ENCODE results near the gene TREML1.
"Not testable (repeated sequence)": the region's sequence is repeated elsewhere in the genome, so short reads cannot be mapped to it uniquely, and the experiment has no call there.

TREML1 gene, protein sequence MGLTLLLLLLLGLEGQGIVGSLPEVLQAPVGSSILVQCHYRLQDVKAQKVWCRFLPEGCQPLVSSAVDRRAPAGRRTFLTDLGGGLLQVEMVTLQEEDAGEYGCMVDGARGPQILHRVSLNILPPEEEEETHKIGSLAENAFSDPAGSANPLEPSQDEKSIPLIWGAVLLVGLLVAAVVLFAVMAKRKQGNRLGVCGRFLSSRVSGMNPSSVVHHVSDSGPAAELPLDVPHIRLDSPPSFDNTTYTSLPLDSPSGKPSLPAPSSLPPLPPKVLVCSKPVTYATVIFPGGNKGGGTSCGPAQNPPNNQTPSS

DNA sequence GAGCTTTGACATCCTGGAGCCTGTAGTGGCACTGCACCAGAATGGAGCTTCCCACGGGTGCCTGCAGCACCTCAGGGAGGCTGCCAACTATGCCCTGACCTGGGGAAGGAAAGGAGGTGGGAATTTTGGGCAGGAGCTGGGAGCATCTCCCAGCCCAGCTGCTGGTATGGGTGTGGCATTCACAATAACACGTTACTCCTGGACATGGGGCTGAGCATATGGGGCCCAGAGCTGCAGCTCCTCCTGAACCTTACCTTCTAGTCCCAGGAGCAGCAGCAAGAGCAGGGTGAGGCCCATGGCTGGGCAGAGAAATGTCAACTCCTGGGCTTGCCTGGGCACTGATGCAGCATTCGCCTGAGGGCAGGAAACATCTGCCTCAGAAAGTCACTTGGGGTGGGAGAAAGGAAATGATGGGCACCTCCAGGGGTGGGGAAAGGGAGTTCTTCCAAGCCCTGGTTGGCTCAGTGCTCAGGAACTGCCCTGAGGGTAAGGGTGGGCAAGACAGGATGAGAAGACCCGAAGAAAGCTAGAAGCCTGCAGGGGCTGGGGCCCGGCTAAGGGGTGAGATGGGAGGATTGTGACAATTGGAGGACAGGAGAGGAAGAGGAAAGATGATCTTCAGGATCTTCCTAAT lies at the start of gene TREML1:
TSS of gene TREML1 (minus strand) at position 356 of the 634 bp plus-strand sequence. CDS start at position 297, 59 bp downstream.
- in situ Hi-C loops (cut with MboI; ENCODE audit: low sequenced_read_pairs), result no loop called here

DNA sequence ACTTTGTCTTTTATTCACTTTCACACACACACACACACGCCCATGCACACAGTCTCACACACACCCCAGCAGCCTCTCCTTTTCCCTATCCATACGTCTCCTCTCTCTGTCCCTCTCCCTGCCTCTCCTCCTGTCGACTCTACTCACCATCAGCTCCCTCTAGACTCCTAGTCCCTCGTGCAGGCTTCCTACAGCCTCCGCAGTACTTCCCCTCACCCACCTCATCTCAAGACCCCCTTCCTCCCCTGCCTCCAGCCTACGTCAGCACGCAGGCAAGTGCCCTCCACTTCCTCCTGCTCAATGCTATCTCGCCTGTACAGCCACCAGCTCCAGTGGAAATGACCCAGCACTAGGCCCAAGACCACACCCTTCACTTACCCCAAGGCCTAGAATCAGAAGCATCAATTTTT lies 47.6 kb upstream of the TREML1 start:
- in situ Hi-C loops (cut with MboI; ENCODE audit: low sequenced_read_pairs), result no loop called here

DNA sequence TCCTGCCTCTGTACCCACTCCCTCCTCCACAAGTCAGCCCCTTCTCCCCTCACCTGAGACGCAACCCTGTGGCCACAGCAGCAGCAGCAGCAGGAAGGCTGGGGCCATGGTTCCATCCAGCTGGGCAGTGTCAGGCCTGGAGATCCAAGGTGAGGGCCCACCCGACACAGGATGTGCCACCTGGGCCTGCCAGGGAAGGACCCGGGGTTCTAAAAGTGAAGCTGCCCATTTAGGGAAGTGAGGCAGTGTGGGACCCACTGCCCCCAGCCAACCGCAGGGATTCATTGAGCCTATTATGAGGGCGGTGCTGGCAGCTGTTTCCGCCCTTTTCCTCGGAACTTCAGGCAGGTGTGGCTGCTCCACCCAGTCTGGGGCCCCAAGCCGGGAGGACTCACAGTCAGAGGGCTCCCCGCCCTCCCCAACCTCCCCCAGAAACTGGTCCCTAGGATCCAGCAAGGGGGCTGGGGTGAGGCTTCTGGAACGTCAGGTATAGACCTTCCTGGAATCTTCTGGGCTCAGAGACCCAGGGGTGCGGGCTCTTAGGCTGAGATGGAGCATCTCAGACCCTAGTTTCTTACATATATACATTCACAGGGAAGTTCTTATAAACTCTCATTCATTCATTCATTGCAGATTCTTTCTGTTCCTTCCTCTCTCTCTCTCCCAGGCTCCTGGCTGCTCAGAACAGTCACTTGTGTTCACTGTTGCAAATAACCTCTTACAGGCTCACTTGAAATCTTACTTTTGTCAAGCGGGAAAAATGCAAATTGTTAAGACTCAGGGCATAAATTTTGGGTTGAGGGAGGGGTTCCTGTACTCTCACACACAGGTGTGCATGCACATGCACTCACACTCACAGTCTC lies 47.0 kb upstream of the TREML1 start, which contains the start of gene TREML2:
TSS of gene TREML2 (minus strand) at position 249 of the 863 bp plus-strand sequence. CDS start at position 108, 141 bp downstream.
- in situ Hi-C loops (cut with MboI; ENCODE audit: low sequenced_read_pairs), result no loop called here

DNA sequence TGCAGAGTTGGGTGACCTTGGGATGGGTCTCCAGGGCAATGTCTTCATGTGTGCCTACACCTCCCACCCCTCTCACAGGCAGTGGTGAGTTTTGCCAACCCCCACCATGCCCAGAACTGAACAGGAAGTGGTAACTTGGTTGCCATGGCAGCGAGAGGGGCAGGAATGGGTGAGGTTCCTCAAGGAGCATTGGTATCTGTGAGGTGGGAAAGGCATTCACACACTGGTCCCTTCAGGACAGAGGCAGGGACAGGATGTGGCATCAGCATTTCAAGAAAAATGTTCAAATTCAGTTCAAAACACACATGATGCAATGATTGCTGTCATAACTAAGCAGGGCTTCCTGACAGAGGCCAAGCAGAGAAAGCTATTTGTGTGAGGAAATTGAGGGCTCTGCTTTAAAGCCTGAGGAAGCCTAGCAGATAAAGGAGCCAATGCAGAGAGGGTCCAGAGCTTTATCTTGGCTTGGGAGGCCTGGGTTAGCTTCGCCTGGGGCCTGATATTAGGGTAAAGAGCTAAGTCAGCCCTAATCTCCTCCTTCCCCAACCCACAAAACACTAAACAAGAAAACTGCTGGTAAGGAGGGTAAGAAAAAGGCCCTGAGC lies 46.3 kb upstream of the TREML1 start:
- in situ Hi-C loops (cut with MboI; ENCODE audit: low sequenced_read_pairs), result no loop called here

- in situ Hi-C loops (cut with MboI; ENCODE audit: low sequenced_read_pairs), result no loop called here
Observed at GRCh38 chr6:41199552-41200246, 45.6 kb upstream of the TREML1 start.

DNA sequence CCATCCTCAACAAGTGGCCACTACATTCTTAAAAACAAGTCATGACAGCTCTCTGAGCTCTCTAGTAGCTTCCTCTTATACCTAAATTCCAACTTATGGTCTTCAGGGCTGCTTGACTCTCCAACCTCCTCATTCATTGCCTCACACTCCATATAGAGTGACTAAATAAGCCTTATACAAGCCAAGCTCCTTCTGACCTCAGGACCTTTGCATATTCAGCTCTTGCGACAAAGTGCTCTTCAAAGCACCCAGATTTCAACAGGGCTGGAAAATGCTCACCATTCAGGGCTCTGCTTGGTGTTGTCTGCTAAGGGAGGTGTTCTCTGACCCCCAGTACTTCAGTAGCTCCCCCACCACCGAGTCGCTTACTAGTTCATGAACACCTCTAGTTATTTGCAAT lies 43.1 kb upstream of the TREML1 start:
- in situ Hi-C loops (cut with MboI; ENCODE audit: low sequenced_read_pairs), result no loop called here

GRCh38 chr6:41194386-41194785 lies 40.2 kb upstream of the TREML1 start:
- in situ Hi-C loops (cut with MboI; ENCODE audit: low sequenced_read_pairs), result no loop called here

DNA sequence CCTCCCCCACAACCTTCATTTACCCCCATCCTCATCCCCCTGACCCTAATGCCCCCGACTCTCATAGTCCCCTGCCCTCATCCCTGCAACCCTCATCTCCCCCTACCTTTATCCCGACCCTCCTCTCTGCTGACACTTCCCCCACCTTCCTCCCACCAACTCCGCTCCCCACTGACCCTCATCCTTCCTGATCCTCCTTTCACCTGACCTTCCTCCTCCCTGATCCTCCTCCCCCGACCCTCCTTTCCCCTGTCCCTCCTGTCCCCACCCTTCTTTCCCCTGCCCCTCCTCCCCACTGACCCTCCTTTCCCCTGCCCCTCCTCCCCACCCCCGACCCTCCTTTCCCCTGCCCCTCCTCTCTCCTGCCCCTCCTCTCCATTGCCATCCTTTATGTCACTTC lies 39.7 kb upstream of the TREML1 start:
- in situ Hi-C loops (cut with MboI; ENCODE audit: low sequenced_read_pairs), result no loop called here

DNA sequence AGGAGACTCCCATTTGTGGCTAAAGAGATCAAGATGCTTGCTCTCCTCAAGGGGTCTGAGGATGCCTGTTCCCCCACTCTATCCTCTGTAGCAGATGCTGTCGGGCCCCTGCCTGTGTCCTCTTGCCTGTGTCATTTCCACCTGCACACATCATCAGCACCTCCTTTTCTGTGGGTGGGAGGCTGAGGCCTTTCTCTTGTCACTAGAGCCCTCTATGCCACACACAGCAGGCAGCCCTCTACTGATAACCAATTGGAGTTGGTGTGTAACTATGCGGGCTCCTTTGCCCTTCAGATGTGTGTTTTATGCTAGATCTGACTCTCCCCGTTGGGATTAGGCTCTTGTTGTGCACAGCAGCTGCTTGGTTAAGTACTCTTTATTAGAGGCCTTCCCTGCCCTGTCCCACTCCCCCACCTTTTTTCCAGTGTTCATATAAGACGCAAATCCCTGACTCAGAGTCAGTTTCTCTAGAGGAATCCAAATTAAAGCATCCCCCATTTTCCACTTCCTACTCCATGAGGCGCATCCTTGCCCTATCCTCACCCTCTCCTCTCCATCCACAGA lies 39.1 kb upstream of the TREML1 start:
- in situ Hi-C loops (cut with MboI; ENCODE audit: low sequenced_read_pairs), result no loop called here

- in situ Hi-C loops (cut with MboI; ENCODE audit: low sequenced_read_pairs), result no loop called here
Observed at GRCh38 chr6:41191569-41191968, 37.4 kb upstream of the TREML1 start.

GRCh38 chr6:41190791-41191190 lies 36.6 kb upstream of the TREML1 start:
- in situ Hi-C loops (cut with MboI; ENCODE audit: low sequenced_read_pairs), result no loop called here

DNA sequence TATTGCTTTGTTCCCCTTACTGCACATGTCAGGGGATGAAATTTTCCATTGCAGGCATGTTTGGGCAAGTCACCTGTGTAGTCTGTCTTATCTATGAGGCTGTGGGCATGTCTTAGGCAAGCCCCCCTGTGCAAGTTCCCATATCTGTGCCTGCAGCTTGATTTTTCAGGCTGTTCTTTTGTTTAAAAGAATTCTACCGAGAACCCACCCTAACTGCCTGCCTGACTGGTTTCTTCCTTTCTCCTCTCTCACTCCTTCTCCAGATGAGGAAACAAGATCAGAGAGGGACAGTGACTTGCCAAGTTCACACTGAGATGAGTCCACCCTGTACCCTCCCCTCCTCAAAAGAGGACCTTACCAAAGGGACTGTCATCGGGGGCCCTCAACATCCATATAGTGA lies 35.8 kb upstream of the TREML1 start:
- in situ Hi-C loops (cut with MboI; ENCODE audit: low sequenced_read_pairs), result no loop called here

DNA sequence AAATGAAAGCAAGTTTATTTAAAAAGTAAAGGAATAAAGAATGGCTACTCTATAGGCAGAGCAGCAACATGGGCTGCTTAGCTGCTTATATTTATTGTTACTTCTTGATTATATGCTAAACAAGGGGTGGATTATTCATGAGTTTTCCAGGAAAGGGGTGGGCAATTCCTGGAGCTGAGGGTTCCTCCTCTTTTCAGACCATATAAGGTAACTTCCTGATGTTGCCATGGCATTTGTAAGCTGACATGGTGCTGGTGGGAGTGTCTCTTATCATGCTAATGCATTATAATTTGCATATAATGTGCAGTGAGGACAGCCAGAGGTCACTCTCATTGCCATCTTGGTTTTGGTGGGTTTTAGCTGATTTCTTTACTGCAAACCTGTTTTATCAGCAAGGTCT lies 34.9 kb upstream of the TREML1 start:
- in situ Hi-C loops (cut with MboI; ENCODE audit: low sequenced_read_pairs), result not testable (repeated sequence)

DNA sequence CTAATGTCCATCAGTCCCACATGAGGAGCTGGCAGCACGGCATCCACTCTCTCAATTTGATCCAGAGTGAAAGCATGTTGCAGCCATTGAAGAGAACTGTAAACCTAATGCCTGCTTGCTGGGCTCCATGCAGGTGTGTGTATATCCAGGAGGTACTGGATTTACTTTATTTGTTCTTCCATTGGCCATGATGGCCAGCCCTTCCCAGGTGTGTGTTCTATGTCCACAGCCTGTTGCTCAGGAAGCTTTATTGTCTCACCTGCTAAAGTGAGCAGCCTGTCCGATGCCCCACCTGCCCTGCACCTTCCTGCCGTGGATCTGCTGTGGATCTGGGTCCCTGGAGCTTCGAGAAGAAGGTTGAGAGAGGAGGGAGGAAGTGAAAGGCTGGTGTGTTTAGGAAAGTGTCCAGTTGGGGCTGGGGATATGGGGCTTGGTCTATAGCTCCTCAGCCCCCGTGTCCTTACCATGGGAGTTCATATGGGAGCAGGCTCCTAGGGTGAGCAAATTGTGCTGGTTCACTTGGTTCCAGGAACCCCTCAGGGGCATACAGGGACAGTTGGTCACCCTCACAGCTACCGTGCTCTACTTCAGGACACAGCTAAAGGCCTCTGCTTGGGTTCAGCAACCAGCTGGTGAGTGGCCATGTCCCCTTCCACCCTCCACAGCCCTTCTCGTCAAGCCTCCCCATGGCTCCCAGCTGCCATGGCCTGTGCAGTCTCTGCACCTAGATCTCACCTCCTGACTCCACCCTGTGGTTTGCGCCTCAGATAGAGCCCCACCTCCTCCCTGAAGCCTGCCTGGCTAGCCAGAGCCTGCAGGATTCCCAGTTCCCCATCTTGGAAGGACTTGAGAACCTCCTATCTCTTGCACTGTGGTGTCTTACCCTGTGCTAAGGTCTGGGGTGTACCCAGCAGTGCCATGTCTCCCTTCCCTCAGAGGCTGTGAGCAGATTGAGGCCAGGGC lies 34.1 kb upstream of the TREML1 start:
- in situ Hi-C loops (cut with MboI; ENCODE audit: low sequenced_read_pairs), result no loop called here

GRCh38 chr6:41186031-41186562 lies 31.9 kb upstream of the TREML1 start:
- in situ Hi-C loops (cut with MboI; ENCODE audit: low sequenced_read_pairs), result no loop called here

DNA sequence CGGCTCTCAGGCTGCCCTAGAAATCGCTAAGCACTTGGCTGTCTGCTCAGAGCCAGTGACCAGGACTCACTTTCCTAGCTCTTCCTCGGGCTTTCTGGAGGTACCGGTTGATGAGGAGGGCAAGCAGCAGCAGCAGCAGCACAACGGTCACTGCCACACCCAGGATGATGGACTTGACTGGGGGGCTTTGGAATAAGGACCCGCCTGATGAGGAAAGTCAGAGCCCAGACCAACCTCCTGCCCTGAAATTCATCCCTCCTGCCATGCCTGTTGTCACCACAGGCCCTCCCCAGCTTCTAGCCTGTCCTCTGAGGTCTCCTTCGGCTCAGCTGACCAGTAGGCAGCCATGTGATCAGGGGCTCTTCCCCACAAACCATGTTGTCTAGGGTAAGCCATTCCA lies 30.6 kb upstream of the TREML1 start:
- in situ Hi-C loops (cut with MboI; ENCODE audit: low sequenced_read_pairs), result no loop called here

- in situ Hi-C loops (cut with MboI; ENCODE audit: low sequenced_read_pairs), result no loop called here
Observed at GRCh38 chr6:41182069-41183034, 28.2 kb upstream of the TREML1 start.

- in situ Hi-C loops (cut with MboI; ENCODE audit: low sequenced_read_pairs), result no loop called here
Observed at GRCh38 chr6:41181566-41181965, 27.4 kb upstream of the TREML1 start.
